ENCODE measurements around the gene GABRR2.
"Not testable (repeated sequence)": the region's sequence is repeated elsewhere in the genome, so short reads cannot be mapped to it uniquely, and the experiment has no call there.

Gene GABRR2

DNA sequence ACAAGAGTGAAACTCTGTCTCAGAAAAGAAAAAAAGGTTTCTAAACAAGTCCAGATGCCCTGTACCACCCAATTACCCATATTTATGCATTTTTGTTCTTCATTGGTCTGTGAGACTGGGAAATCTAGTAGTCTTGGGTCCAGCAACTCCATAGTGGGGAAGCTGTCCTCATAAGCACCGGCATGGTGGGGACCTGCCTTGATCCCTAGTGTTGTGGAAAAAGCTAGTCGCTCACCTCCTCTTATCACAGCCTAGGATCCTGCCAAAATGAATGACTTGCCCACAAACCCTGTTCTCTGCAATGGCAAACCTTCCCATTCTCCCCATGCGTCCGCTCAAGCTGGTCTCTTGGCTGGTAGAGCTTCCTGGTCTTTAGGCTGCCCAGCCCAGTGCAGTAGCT is 59.7 kb downstream of the GABRR2 start:
- no peak for ATAC-seq

DNA sequence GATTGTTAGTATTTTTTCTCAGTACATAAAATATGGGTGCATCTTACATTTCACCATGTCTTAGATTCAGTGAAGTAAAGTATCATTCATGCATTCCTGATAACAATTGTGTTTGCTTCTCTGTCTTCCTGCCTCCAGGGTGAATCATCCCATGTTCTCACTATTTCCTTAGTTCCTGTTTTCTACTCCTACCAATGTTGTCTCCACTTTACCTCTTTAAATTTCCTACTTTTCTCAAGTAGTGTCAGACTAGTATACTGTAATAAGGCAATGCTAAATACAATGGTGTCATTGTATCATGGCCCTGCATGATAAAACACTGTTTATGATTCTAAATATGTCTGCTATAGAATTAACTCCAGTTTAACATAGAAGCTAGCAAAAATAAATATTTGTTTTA is 60.5 kb downstream of the GABRR2 start:
- no peak for ATAC-seq

DNA sequence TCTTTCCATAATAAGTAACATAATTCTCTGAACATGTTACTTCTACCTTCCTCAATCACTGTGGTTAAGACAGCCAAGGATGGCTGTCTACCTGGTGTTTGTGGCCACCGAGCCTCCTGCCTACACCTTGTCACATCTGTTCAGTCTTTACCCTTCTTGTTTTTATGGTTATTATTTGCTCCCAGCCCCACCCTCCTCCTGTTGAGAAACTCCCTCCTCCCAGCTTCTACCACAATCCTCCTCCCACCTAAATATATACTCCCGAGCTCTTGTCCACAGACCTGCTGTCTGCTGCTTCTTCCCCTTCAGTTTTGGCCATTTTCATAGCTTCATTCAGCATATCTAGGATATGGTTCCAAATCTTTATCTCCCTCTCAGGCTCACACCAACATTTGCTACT is 62.2 kb downstream of the GABRR2 start:
- ATAC-seq: no peak

DNA sequence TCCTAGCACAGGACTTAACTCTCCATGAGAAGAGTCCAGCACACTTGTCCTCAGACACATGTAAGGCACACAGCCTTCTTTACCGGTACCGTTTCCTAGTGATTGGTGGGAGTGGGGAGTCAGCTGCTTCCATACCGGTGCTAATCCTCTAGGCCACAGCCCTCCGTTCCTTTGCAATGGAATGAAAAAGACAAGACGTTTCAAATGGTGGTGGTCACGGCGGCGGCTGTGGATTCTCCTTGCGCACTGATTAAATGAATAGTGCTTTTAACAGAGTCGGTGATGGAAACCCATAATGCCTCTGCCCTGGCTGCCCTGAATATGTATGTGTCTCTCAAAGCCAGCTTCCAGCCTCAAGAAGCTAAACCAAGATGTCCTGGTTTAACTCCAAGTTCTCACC is 63.1 kb downstream of the GABRR2 start:
- no peak for ATAC-seq

DNA sequence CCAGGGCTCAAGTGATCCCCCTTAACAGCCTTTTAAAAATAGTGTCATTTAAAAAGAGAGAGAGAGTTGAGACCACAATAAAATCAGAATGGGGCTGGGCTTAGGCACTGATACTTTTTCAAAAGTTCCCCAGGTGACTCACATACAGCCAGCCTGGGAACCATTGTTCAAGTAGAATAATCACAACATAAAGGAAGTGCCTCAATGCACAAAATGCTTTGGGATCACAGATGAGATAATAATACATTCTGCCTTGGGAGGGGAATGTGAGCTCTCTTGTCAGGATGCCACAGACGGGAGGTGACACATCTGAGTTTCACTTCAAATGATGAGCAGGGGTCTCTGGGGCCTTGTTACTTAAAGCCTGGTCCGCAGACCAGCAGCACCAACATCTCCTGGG is 63.9 kb downstream of the GABRR2 start:
- no peak for ATAC-seq

DNA sequence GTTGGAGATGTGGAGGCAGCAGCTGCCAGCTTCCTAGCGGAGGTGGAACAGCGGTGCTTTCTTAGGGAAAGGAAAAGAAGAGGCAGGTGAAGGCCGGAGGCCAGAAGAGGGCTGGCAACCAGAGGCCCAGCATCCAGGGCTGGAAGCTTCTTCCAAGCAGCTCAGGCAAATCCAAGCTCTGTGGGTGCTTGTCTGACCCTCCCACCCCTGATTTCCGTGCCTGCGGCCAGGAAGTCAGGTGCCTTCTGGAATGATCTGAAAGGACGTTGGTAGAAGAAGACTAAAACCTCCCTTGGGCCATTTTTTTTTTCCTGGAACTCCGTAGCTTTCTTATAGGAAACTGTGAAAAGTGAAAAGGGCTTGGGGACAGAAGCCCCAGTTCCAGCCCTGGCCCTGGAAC is 64.9 kb downstream of the GABRR2 start:
- ATAC-seq: no peak

DNA sequence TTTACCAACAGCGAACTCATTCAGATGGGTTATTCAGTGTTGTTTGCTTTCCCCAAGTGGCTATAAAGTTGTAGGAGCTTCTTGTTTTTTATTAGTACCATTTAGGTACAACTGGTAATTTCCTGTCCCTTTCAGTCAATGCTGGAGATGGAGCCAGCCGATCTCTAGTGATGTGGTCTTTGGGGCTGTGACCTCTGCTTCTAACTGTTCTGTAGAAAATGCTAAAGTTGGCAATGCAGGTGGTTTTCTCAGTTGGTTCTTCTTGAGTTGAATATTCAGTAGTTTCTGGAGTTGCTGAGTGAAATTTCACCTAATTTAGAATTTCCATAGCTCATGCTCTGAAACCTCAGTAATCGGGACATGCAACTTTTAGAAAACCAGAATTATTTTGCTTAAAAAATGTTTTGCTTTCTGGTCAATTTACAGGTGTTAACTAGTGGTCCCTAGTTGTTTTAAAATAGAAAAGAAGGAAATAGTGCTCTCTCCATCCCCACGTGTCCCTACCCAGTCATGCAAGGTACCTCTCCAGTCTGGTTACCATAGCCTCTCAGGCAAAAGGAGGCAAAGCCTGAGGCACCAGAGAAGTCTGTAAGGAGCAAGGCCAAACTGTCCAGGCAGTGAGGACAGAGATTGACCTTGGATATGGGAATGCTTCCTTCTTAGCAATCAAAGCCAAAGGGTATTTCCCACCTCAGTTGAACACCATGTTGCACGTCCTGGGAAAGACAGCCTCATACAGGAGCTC is 70.7 kb downstream of the GABRR2 start:
- ATAC-seq: no peak

DNA sequence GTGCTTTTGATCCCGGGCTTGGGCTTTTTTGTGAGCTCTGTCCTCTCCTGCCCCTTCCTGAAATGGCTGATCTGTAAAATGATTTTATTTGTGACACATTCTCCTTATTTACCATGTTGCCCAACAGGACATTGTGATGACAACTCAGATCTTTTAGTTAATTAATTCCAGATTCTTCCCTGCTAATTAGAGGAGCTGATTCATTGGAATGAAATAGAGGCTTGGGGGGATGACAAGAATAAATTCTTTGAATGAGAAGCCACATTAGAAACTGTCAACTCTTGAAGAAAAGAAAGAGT is 71.8 kb downstream of the GABRR2 start:
- no peak for ATAC-seq

DNA sequence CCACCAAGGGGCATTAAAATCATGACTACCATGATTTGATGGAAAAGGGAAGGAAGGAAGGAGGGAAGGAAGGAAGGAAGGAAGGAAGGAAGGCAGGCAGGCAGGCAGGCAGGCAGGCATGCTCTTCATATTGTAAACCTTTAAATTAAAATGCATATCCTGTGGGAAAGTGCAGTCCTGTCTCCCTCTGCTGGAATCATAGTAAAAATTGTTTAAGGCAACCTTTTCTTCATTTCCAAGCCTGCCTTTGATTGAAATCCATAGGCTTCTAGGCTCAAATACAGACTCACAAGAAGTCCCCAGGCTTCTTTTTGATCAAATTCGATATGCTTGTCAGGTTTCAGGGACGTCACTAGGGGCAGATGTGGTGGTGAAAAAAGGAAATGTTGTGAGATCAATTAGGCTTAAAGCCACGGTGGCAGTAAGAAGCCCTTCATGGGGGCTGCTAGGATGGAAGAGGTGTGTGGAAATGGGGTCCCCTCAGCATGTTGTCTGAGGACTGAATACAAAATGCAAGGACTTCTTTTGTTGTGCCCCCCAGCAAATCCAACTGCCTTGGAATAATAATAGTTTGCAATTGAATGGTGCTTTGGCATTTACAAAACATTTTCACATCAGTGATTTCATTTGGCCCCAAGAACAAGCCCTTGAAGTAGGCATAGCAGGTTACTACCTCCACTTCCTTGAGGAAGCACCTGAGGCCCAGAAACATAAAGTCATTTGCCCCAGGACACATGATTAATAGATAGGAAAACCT is 72.3 kb downstream of the GABRR2 start:
- no peak for ATAC-seq

DNA sequence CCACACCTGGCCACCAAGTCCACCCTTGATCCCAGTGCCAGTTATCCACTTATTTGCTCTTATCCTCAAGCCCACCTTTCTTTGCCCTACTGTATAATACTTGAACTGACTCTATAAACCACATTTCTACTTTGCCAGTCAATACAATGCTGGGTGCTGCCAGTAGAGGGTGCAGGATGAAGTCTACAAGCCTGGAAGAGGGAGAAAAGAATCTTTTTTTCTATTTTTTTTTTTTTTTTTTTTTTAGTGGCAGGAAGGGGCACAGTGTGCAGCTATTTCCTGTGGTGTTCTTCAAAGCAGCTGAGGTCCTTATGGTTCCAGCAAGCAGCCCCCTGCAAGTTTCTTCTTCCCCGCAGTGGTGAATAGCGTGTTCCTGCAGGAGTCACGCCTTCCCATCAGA is 75.8 kb downstream of the GABRR2 start:
- no peak for ATAC-seq

DNA sequence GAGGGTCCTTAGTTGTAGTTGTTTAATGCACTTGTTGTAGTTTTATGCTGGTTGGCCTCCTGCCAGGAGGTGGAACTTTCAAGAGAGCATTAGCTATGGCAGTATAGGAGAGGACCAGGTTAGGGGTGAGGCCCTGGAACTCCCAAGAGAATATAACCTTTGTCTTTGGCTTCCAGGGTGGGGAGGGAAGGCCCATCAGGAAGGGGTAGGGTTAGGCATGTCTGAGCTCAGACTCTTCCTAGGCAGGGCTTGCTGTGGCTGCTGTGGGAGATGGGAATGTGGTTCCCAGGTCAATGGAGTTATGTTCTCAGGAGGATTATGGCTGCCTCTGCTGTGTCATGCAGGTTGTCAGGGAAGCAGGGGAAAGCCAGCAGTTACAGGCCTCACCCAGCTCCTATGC is 77.9 kb downstream of the GABRR2 start:
- no peak for ATAC-seq

DNA sequence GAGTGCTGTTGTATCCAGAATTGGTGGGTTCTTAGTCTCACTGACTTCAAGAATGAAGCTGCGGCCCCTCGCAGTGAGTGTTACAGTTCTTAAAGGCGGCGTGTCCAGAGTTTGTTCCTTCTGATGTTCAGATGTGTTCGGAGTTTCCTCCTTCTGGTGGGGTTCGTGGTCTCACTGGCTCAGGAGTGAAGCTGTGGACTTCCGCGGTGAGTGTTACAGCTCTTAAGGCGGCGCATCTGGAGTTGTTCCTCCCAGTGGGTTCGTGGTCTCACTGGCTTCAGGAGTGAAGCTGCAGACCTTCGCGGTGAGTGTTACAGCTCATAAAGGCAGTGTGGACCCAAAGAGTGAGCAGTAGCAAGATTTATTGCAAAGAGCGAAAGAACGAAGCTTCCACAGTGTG is 81.5 kb downstream of the GABRR2 start:
- not testable (repeated sequence) for ATAC-seq

DNA sequence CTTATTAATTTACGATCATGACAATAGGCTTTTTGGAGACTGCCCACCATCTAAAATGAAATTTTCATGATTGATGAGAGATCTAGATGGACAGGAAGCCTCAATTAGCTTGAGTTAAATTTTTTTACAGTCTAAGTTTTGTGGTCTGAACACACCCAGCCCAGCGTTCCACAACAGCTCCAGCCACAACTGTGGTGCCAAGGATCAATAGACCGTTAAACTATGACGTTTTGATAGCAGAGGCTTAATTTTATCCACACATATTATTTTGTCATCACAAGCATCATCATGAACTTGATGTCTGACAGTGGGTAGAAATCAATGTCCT is 92.4 kb downstream of the GABRR2 start:
- ATAC-seq: no peak

DNA sequence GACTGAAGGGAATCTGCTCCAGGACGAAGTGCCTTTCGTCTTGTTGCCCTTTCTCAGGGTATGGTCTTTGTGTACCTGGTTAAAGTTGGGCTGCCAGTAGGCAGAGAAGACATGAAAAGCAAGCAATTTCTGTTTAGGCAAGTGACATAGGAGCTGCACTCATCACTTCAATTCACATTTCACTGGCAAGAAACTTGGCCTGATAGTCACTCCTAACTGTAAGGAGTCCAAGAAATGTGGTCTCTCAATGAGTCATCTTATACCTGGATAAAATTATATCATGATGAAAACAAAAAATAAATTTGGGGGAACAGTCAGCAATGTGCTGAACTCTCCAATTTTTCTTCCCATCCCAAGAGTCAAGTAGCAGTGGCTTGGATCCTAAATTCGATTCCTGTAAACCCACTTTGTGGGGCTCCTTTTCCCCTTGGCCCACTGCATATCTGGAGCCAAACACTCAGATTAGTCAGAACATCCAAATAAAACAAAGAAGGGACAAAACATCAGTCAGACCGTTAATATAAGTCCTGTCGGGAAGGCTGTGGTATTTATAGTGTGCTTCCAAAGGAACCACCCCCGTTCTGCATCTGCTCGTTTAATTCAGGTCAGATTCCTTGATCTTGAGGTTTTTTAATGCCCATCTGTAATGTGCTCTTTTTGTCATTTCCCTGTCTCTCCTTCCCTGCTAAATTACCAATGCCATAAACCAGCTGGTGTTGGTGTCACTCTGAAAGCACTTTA is 93.0 kb downstream of the GABRR2 start:
- ATAC-seq: no peak

DNA sequence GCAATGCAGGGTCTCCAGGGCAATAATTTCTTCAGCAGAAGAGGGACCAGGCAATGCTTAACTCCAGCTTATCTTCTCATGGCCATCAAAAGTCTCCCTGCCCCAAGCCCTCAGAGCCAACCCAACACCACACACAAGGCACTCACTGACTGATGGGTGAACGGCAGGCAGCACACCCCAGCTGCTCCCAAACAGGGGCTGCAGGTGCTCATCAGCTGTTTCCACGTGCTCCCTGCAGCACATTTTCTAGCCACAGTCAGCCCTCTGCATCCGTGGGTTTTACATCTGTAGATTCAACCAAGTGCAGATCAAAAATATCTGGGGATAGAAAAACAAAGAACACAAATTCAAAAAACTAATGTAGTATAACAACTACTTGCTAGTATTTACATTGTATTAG is 94.0 kb downstream of the GABRR2 start:
- no peak for ATAC-seq

DNA sequence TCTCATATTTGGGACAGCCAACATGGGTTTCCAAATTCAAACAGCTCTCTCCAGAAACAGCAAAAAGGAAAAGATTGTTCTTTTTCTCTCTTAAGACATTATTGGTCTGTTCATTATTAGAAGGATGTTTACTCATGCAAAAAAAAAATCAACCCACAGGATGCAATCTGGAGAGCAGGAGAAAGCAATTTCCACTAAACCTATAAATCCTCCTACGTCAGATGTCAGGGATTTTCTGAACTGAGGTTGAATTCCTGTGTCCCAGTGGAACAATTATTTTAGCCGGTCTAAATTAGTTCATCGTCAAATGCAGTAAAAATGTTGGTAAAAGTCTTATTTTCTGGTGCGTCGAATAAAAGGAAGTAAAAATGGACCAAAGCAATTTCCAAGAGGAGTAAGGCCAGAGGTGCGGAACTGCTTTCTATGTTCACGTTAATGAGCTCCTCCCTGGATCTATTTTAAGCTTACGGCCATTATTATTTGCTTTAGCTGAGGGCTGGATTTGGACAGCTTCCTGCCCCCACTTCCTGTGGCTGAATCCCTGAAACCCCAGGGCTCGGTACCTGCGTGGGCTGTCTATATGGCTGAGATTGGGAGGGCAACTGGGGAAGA is 97.7 kb downstream of the GABRR2 start, which contains the start of gene GABRR1:
Gene GABRR1, minus strand, starts transcription at position 60 of the 612 bp plus-strand sequence. Its CDS starts 36 bp downstream, at position 24.
- ATAC-seq: no peak

DNA sequence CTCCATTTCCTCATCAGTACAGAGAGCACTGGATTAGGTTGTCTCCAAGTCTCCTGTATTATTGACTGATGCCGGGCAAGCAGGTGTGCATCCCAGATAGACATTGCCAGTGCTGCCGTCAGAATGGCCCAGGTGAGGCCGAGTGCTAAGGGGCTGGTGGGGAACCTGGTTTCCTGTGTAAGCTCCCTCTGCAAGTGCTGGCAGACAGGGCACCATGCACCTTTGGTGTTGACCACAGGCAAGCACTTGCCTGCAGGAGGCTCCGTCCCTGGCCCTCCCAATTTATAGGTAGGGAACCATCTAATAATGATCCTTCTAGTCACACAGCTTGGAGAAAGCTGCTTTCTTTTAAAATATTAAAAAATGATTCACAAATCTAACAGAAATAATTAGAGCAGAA is 98.7 kb downstream of the GABRR2 start:
- ATAC-seq: no peak

DNA sequence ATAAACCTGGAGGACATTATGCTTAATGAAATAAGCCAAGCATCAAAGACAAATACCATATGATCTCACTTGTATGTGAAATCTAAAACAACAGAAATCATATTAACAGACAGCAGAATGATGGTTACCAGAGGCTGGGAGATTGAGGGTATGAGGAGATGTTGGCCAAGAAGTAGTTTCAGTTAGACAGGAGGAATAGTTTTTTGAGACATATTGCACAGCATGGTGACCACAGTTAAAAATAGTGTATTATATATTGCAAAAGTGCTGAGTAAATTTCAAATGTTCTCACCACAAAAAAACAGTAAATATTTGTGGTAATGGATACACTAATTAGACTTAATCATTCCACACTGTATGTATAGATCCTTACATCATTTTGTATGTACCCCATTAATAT is 99.7 kb downstream of the GABRR2 start:
- no peak for ATAC-seq

DNA sequence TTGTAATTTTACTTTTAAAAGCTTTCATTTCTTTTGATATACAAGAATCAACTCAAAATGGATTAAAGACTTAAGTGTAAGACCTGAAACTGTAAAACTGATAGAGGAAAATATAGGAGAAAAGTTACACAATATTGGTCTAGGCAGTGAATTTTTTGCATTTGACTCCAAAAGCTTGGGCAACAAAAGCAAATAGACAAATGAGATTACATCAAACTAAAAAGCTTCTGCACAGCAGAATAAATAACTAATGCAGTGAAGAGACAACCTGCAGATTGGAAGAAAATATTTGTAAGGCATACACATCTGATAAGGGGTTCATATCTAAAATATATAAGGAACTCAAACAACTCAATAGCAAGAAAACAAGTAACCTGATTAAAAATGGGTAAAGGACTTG is 100.9 kb downstream of the GABRR2 start:
- no peak for ATAC-seq

DNA sequence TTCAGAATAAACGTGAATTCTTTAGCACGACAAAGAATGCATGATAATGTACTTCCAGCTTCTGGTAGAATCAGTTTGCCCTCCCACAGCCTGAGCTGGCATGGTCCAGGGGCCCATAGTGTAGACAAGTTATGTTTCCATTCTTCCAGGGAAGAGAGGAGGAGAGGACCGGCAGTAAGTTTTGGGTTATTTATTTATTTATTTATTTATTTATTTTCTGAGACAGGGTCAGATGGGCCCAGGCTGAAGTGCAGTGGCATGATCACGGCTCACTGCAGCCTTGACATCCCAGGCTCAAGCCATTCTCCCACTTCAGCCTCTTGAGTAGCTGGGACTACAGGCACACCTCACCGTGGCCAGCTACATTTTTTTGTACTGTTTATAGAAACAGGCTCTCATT is 102.6 kb downstream of the GABRR2 start:
- no peak for ATAC-seq

DNA sequence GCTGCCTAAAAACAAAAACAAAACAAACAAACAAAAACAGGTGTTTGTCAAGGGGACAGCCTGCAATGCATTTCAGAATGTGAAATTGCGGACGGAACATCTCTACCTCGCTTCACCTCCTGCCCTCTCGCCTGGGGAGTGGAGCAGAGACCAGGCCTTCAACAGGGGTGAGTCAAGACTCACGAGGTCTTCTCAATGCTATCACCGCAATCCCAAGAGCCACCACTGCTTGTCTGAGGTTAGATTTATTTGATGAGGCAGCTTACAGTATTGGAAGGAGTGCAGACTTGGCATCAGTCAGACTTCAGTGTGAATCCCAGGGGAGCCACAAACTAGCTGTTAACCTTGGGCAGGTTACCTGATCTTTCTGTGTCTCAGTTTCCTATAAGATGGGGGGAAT is 105.6 kb downstream of the GABRR2 start:
- ATAC-seq: no peak

DNA sequence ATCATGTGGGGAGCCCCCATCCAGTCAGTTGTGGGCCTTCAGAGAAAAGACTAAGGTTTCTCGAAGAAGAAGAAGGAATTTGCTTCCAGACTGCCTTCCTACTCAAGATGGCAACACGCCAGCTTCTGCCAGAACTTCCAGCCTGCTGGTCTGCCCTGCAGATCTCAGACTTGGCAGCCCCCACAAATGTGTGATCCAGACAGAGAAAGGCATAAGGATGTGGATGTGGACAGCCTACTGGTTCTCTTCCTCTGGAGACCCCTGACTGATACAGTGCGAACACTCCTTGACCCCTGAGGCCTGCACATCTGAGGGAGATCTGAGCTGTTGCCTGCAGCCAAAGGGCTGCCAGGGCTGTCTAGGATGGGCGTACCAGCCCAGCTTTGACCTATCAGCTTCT is 106.5 kb downstream of the GABRR2 start:
- ATAC-seq: no peak
